GM12878 (cell line): ENCODE measurements around the gene SRGAP1.

Experiments
- CHD1 ChIP-seq: IDR thresholded peaks from 2 replicates; pipeline ENCODE4 v1.6.1; 2012; ENCODE audit warnings: low read depth, low read length, improper control_type of control experiment
- ESRRA ChIP-seq: IDR thresholded peaks from 2 replicates; pipeline ENCODE4 v1.6.1; 2012; ENCODE audit warnings: mild to moderate bottlenecking, low read length, improper control_type of control experiment

DNA sequence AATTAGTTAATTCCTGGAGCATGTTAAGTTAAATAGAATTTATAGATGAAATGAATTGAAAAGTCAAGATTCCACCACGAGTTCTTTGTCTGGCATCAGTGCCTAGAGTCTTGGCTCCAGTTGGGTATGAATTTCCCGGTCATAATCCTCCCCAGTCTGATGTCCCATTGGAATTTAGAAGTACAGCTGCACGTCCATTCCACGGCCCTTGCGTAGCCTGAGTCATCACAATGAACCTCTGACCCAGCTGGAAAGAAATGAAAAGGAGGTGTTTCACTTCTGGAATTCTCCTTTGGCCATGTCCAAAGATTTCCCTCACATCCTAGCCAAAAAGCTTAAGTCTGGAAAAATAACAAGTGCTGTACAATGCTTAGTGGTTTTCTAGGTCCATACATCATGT lies 254.9 kb downstream of the SRGAP1 start:
- TF ChIP-seq ESRRA (no peak), CHD1 (no peak)
